NCI-H2196 treated with DMSO at 0.1 percent for 48 hours (cell line): ENCODE measurements around the gene MNT.

Experiments used
- DNase-seq: peaks from one replicate; lab custom pipeline; 2025; ENCODE audit not compliant: unreplicated experiment; lab: John Stamatoyannopoulos, UW

MNT gene

GRCh38 chr17:2335726-2336214 is 65.1 kb downstream of the MNT start:
- DNase-seq, result no peak
